ENCODE data around the gene ABHD17B.

The ABHD17B gene

GRCh38 chr9:71937898-71938297 is 26.9 kb upstream of the ABHD17B start:
- CTCF ChIA-PET, result no interaction called here
- no CpG with 5 or more reads among the region's 1 CpG for WGBS (ENCODE audit: insufficient coverage)

GRCh38 chr9:71937070-71937625 is 26.2 kb upstream of the ABHD17B start:
- no peak overlapping the region for H3K4me3 ChIP-seq (ENCODE audit: control insufficient read depth in 1 of 7, extremely low read depth in 1 of 7, insufficient read depth in 4 of 7, low read depth in 2 of 7, low read length in 6 of 7)
- POLR2A ChIA-PET, result no interaction called here
- no peak for DNase-seq

More at GRCh38 chr9:71937898-71938297, 26.9 kb upstream of the ABHD17B start:
- Histone ChIP-seq H3K4me1 (ENCODE audit: control extremely low read depth in 1 of 4, control insufficient read depth in 4 of 4, insufficient read depth in 4 of 4, low read length in 3 of 4) (peaks cover 0 to 3% (median 0%) of the 10 kb centered on the region in 4 experiments), H3K4me3 (ENCODE audit: control insufficient read depth in 1 of 7, extremely low read depth in 1 of 7, insufficient read depth in 4 of 7, low read depth in 2 of 7, low read length in 6 of 7) (no peak overlapping the region), H3K27ac (ENCODE audit: insufficient read depth in 1 of 2, low read depth in 1 of 2, low read length in 2 of 2, poor library complexity in 1 of 2, severe bottlenecking in 2 of 2) (no peak overlapping the region), H3K9me3 (ENCODE audit: control extremely low read depth in 1 of 5, control insufficient read depth in 4 of 5, insufficient read depth in 2 of 5, low read depth in 1 of 5, low read length in 4 of 5) (no peaks in the 10 kb centered on the region), H3K36me3 (ENCODE audit: control insufficient read depth in 4 of 4, insufficient read depth in 4 of 4, low read length in 3 of 4) (peaks cover 0 to 3% (median 0%) of the 10 kb centered on the region in 4 experiments), H3K27me3 (replicated peaks in 2 of 5; ENCODE audit: control insufficient read depth in 4 of 5, insufficient read depth in 5 of 5, low read length in 4 of 5) (no peaks in the 10 kb centered on the region)
- no peak for DNase-seq
- POLR2A ChIA-PET, result no interaction called here

GRCh38 chr9:71936066-71936465 is 25.1 kb upstream of the ABHD17B start:
- ChIA-PET CTCF (no interaction called here), POLR2A (interaction anchor here (0.6 kb wide), 1 partner anchor 89 kb away, joined by 3 read pairs; no protein-coding TSS in a partner anchor)
- peaks cover 0 to 3% (median 0%) of the 10 kb centered on the region in 4 experiments for H3K4me1 ChIP-seq (ENCODE audit: control extremely low read depth in 1 of 4, control insufficient read depth in 4 of 4, insufficient read depth in 4 of 4, low read length in 3 of 4)
- no peak for DNase-seq
- no peak overlapping the region for H3K4me3 ChIP-seq (ENCODE audit: control insufficient read depth in 1 of 7, extremely low read depth in 1 of 7, insufficient read depth in 4 of 7, low read depth in 2 of 7, low read length in 6 of 7)
- H3K27me3 ChIP-seq (replicated peaks in 2 of 5; ENCODE audit: control insufficient read depth in 4 of 5, insufficient read depth in 5 of 5, low read length in 4 of 5), result no peaks in the 10 kb centered on the region
- 83% methylated on average over 1 of the region's 1 CpG for WGBS (ENCODE audit: insufficient coverage)
- no peaks in the 10 kb centered on the region for H3K9me3 ChIP-seq (ENCODE audit: control extremely low read depth in 1 of 5, control insufficient read depth in 4 of 5, insufficient read depth in 2 of 5, low read depth in 1 of 5, low read length in 4 of 5)
- H3K27ac ChIP-seq (ENCODE audit: insufficient read depth in 1 of 2, low read depth in 1 of 2, low read length in 2 of 2, poor library complexity in 1 of 2, severe bottlenecking in 2 of 2), result no peak overlapping the region
- peaks cover 0 to 7% (median 2%) of the 10 kb centered on the region in 4 experiments for H3K36me3 ChIP-seq (ENCODE audit: control insufficient read depth in 4 of 4, insufficient read depth in 4 of 4, low read length in 3 of 4)

More at GRCh38 chr9:71937070-71937625, 26.2 kb upstream of the ABHD17B start:
- H3K27me3 ChIP-seq (replicated peaks in 2 of 5; ENCODE audit: control insufficient read depth in 4 of 5, insufficient read depth in 5 of 5, low read length in 4 of 5), result no peaks in the 10 kb centered on the region
- no peak overlapping the region for H3K27ac ChIP-seq (ENCODE audit: insufficient read depth in 1 of 2, low read depth in 1 of 2, low read length in 2 of 2, poor library complexity in 1 of 2, severe bottlenecking in 2 of 2)
- no CpG with 5 or more reads among the region's 4 CpGs for WGBS (ENCODE audit: insufficient coverage)
- peaks cover 0 to 3% (median 0%) of the 10 kb centered on the region in 4 experiments for H3K4me1 ChIP-seq (ENCODE audit: control extremely low read depth in 1 of 4, control insufficient read depth in 4 of 4, insufficient read depth in 4 of 4, low read length in 3 of 4)
- H3K9me3 ChIP-seq (ENCODE audit: control extremely low read depth in 1 of 5, control insufficient read depth in 4 of 5, insufficient read depth in 2 of 5, low read depth in 1 of 5, low read length in 4 of 5), result no peaks in the 10 kb centered on the region
- peaks cover 0 to 7% (median under 1%) of the 10 kb centered on the region in 4 experiments for H3K36me3 ChIP-seq (ENCODE audit: control insufficient read depth in 4 of 4, insufficient read depth in 4 of 4, low read length in 3 of 4)
- CTCF ChIA-PET, result no interaction called here

GRCh38 chr9:71931166-71931565 is 20.2 kb upstream of the ABHD17B start:
- DNase-seq, result no peak
- Histone ChIP-seq H3K27me3 (replicated peaks in 2 of 5; ENCODE audit: control insufficient read depth in 4 of 5, insufficient read depth in 5 of 5, low read length in 4 of 5) (no peaks in the 10 kb centered on the region), H3K27ac (ENCODE audit: insufficient read depth in 1 of 2, low read depth in 1 of 2, low read length in 2 of 2, poor library complexity in 1 of 2, severe bottlenecking in 2 of 2) (no peak overlapping the region), H3K4me1 (ENCODE audit: control extremely low read depth in 1 of 4, control insufficient read depth in 4 of 4, insufficient read depth in 4 of 4, low read length in 3 of 4) (peaks cover 0 to 2% (median 0%) of the 10 kb centered on the region in 4 experiments), H3K36me3 (ENCODE audit: control insufficient read depth in 4 of 4, insufficient read depth in 4 of 4, low read length in 3 of 4) (peaks cover 0 to 7% (median 2%) of the 10 kb centered on the region in 4 experiments), H3K9me3 (ENCODE audit: control extremely low read depth in 1 of 5, control insufficient read depth in 4 of 5, insufficient read depth in 2 of 5, low read depth in 1 of 5, low read length in 4 of 5) (no peaks in the 10 kb centered on the region), H3K4me3 (ENCODE audit: control insufficient read depth in 1 of 7, extremely low read depth in 1 of 7, insufficient read depth in 4 of 7, low read depth in 2 of 7, low read length in 6 of 7) (no peak overlapping the region)
- 100% methylated on average over 1 of the region's 2 CpGs for WGBS (ENCODE audit: insufficient coverage)
- ChIA-PET POLR2A (no interaction called here), CTCF (interaction anchor here (2.2 kb wide), 1 partner anchor 16 kb away, joined by 6 read pairs; no protein-coding TSS in a partner anchor)

GRCh38 chr9:71929791-71930440 is 18.9 kb upstream of the ABHD17B start:
- Histone ChIP-seq H3K36me3 (ENCODE audit: control insufficient read depth in 4 of 4, insufficient read depth in 4 of 4, low read length in 3 of 4) (peaks cover 0 to 7% (median 2%) of the 10 kb centered on the region in 4 experiments), H3K27ac (ENCODE audit: insufficient read depth in 1 of 2, low read depth in 1 of 2, low read length in 2 of 2, poor library complexity in 1 of 2, severe bottlenecking in 2 of 2) (no peak overlapping the region), H3K27me3 (replicated peaks in 2 of 5; ENCODE audit: control insufficient read depth in 4 of 5, insufficient read depth in 5 of 5, low read length in 4 of 5) (no peaks in the 10 kb centered on the region), H3K9me3 (ENCODE audit: control extremely low read depth in 1 of 5, control insufficient read depth in 4 of 5, insufficient read depth in 2 of 5, low read depth in 1 of 5, low read length in 4 of 5) (no peaks in the 10 kb centered on the region), H3K4me1 (ENCODE audit: control extremely low read depth in 1 of 4, control insufficient read depth in 4 of 4, insufficient read depth in 4 of 4, low read length in 3 of 4) (no peaks in the 10 kb centered on the region), H3K4me3 (ENCODE audit: control insufficient read depth in 1 of 7, extremely low read depth in 1 of 7, insufficient read depth in 4 of 7, low read depth in 2 of 7, low read length in 6 of 7) (no peak overlapping the region)
- CTCF ChIA-PET, result interaction anchor here (0.8 to 2.2 kb wide), 2 partner anchors 14 to 66 kb away, joined by 3 to 6 read pairs; no protein-coding TSS in a partner anchor
- WGBS (ENCODE audit: insufficient coverage), result no CpG with 5 or more reads among the region's 2 CpGs
- POLR2A ChIA-PET, result no interaction called here
- no peak for DNase-seq

- no peak for DNase-seq
- WGBS (ENCODE audit: insufficient coverage), result no CpG with 5 or more reads among the region's 2 CpGs
Measured at GRCh38 chr9:71929223-71929622, 18.2 kb upstream of the ABHD17B start.

GRCh38 chr9:71928806-71929205 is 17.8 kb upstream of the ABHD17B start:
- peaks cover 0 to 7% (median 2%) of the 10 kb centered on the region in 4 experiments for H3K36me3 ChIP-seq (ENCODE audit: control insufficient read depth in 4 of 4, insufficient read depth in 4 of 4, low read length in 3 of 4)
- DNase-seq, result no peak
- POLR2A ChIA-PET, result no interaction called here
- H3K4me1 ChIP-seq (ENCODE audit: control extremely low read depth in 1 of 4, control insufficient read depth in 4 of 4, insufficient read depth in 4 of 4, low read length in 3 of 4), result no peaks in the 10 kb centered on the region
- no peaks in the 10 kb centered on the region for H3K27me3 ChIP-seq (replicated peaks in 2 of 5; ENCODE audit: control insufficient read depth in 4 of 5, insufficient read depth in 5 of 5, low read length in 4 of 5)
- no peaks in the 10 kb centered on the region for H3K9me3 ChIP-seq (ENCODE audit: control extremely low read depth in 1 of 5, control insufficient read depth in 4 of 5, insufficient read depth in 2 of 5, low read depth in 1 of 5, low read length in 4 of 5)
- H3K4me3 ChIP-seq (ENCODE audit: control insufficient read depth in 1 of 7, extremely low read depth in 1 of 7, insufficient read depth in 4 of 7, low read depth in 2 of 7, low read length in 6 of 7), result no peak overlapping the region
- no CpG with 5 or more reads among the region's 2 CpGs for WGBS (ENCODE audit: insufficient coverage)
- no peak overlapping the region for H3K27ac ChIP-seq (ENCODE audit: insufficient read depth in 1 of 2, low read depth in 1 of 2, low read length in 2 of 2, poor library complexity in 1 of 2, severe bottlenecking in 2 of 2)
- CTCF ChIA-PET, result interaction anchor here (1.0 to 1.1 kb wide), 2 partner anchors 13 to 15 kb away, joined by 3 to 4 read pairs; no protein-coding TSS in a partner anchor

More at GRCh38 chr9:71929223-71929622, 18.2 kb upstream of the ABHD17B start:
- H3K9me3 ChIP-seq (ENCODE audit: control extremely low read depth in 1 of 5, control insufficient read depth in 4 of 5, insufficient read depth in 2 of 5, low read depth in 1 of 5, low read length in 4 of 5), result no peaks in the 10 kb centered on the region
- no peak overlapping the region for H3K27ac ChIP-seq (ENCODE audit: insufficient read depth in 1 of 2, low read depth in 1 of 2, low read length in 2 of 2, poor library complexity in 1 of 2, severe bottlenecking in 2 of 2)
- ChIA-PET CTCF (no interaction called here), POLR2A (no interaction called here)
- no peaks in the 10 kb centered on the region for H3K4me1 ChIP-seq (ENCODE audit: control extremely low read depth in 1 of 4, control insufficient read depth in 4 of 4, insufficient read depth in 4 of 4, low read length in 3 of 4)
- H3K27me3 ChIP-seq (replicated peaks in 2 of 5; ENCODE audit: control insufficient read depth in 4 of 5, insufficient read depth in 5 of 5, low read length in 4 of 5), result no peaks in the 10 kb centered on the region
- H3K4me3 ChIP-seq (ENCODE audit: control insufficient read depth in 1 of 7, extremely low read depth in 1 of 7, insufficient read depth in 4 of 7, low read depth in 2 of 7, low read length in 6 of 7), result no peak overlapping the region
- peaks cover 0 to 7% (median 2%) of the 10 kb centered on the region in 4 experiments for H3K36me3 ChIP-seq (ENCODE audit: control insufficient read depth in 4 of 4, insufficient read depth in 4 of 4, low read length in 3 of 4)
